HG02981 (cell line): ENCODE results near the gene SCGB1A1.

Experiments
- ATAC-seq: cut with Tn5 transposase; IDR thresholded peaks from one replicate; pipeline ENCODE4 v1.9.1; 2021; ENCODE audit warnings: mild to moderate bottlenecking, moderate library complexity; ENCODE audit not compliant: unreplicated experiment

The SCGB1A1 gene

GRCh38 chr11:62420882-62421281 lies 2.0 kb downstream of the SCGB1A1 start:
- no peak for ATAC-seq

- no peak for ATAC-seq
These were observed 3.2 kb downstream of the SCGB1A1 start for GRCh38 chr11:62421996-62422395.

GRCh38 chr11:62423012-62423411 lies 4.2 kb downstream of the SCGB1A1 start:
- ATAC-seq, result no peak

GRCh38 chr11:62427630-62428233 lies 8.9 kb downstream of the SCGB1A1 start:
- ATAC-seq, result no peak

GRCh38 chr11:62428871-62429560 lies 10.2 kb downstream of the SCGB1A1 start:
- ATAC-seq, result no peak

GRCh38 chr11:62430425-62430824 lies 11.6 kb downstream of the SCGB1A1 start:
- ATAC-seq, result no peak

GRCh38 chr11:62431171-62431901 lies 12.5 kb downstream of the SCGB1A1 start:
- ATAC-seq, result no peak

- no peak for ATAC-seq
These were observed 13.9 kb downstream of the SCGB1A1 start for GRCh38 chr11:62432695-62433094.

- no peak for ATAC-seq
These were observed 14.5 kb downstream of the SCGB1A1 start for GRCh38 chr11:62433141-62433903.

GRCh38 chr11:62433904-62434276 lies 15.1 kb downstream of the SCGB1A1 start:
- no peak for ATAC-seq

GRCh38 chr11:62435846-62436660 lies 17.2 kb downstream of the SCGB1A1 start:
- no peak for ATAC-seq

- ATAC-seq, result no peak
These were observed 18.8 kb downstream of the SCGB1A1 start for GRCh38 chr11:62437616-62438015.

- no peak for ATAC-seq
These were observed 19.8 kb downstream of the SCGB1A1 start for GRCh38 chr11:62438641-62439040.

GRCh38 chr11:62439785-62440602 lies 21.2 kb downstream of the SCGB1A1 start:
- ATAC-seq, result no peak

GRCh38 chr11:62443390-62444235 lies 24.8 kb downstream of the SCGB1A1 start:
- no peak for ATAC-seq

- no peak for ATAC-seq
These were observed 25.5 kb downstream of the SCGB1A1 start for GRCh38 chr11:62444236-62444833.

- ATAC-seq, result no peak
These were observed 26.0 kb downstream of the SCGB1A1 start for GRCh38 chr11:62444835-62445234.

GRCh38 chr11:62445314-62445740 lies 26.5 kb downstream of the SCGB1A1 start:
- no peak for ATAC-seq
